A673 (cell line): Measurements from ENCODE around the gene NHERF2. TPM values are rescaled to one million over a fixed set of nuclear protein-coding genes. Genes with fewer than 3 reads are reported as not detected.

Source experiments
- BruUV-seq: library from RNA; stranded (reverse); fragments of 400-500 nt; replicated peaks from 2 replicates; lab custom pipeline; 2021; lab: Mats Ljungman, UMichigan
- CTCF ChIA-PET: fragments of 300-600 bp; sonication (Branson Sonifier 250); formaldehyde crosslinking; loops from one replicate; lab custom pipeline; 2022; ENCODE audit warnings: antibody characterized with exemption; lab: Charles Lee
- POLR2A ChIA-PET: fragments of 300-600 bp; sonication (Branson Sonifier 250); formaldehyde crosslinking; loops from one replicate; lab custom pipeline; 2022; ENCODE audit warnings: antibody characterized with exemption; ENCODE audit not compliant: low non-redundant PET; lab: Charles Lee
- DNase-seq: peaks from one replicate; pipeline ENCODE4 v3.0.0-alpha.2; 2015; ENCODE audit warnings: low spot score
- H3K27ac ChIP-seq: fragments of 200-600 bp; sonication (generic); 2 replicates; pipeline ENCODE4 v1.5.1; 2016; ENCODE audit warnings: mixed run types, low read depth, mild to moderate bottlenecking, mixed read lengths, antibody characterized with exemption, low read length; ENCODE audit not compliant: poor library complexity, severe bottlenecking
- H3K27me3 ChIP-seq: fragments of 200-600 bp; sonication (generic); replicated peaks from 2 replicates; pipeline ENCODE4 v1.6.1; 2017; ENCODE audit warnings: mixed run types, low read depth, mild to moderate bottlenecking, mixed read lengths, antibody characterized with exemption, low read length; ENCODE audit not compliant: insufficient read depth, poor library complexity
- H3K36me3 ChIP-seq: fragments of 200-600 bp; sonication (generic); 2 replicates; pipeline ENCODE4 v1.6.1; 2016; ENCODE audit warnings: mixed run types, mild to moderate bottlenecking, mixed read lengths, antibody characterized with exemption, low read length; ENCODE audit not compliant: insufficient read depth, poor library complexity, severe bottlenecking
- H3K4me1 ChIP-seq: fragments of 200-600 bp; sonication (generic); 2 replicates; pipeline ENCODE4 v1.6.1; 2017; ENCODE audit warnings: mixed run types, mild to moderate bottlenecking, mixed read lengths, antibody characterized with exemption, low read length; ENCODE audit not compliant: insufficient read depth, poor library complexity, severe bottlenecking
- H3K4me3 ChIP-seq: fragments of 200-600 bp; sonication (generic); 2 replicates; pipeline ENCODE4 v1.5.1; 2016; ENCODE audit warnings: low read depth, mixed run types, mild to moderate bottlenecking, mixed read lengths, low read length; ENCODE audit not compliant: poor library complexity, severe bottlenecking
- H3K9me3 ChIP-seq: fragments of 200-600 bp; sonication (generic); 2 replicates; pipeline ENCODE4 v1.6.1; 2016; ENCODE audit warnings: mixed run types, low read depth, mild to moderate bottlenecking, mixed read lengths, antibody characterized with exemption, low read length; ENCODE audit not compliant: poor library complexity, severe bottlenecking
- EZH2 ChIP-seq: fragments of 200-600 bp; sonication (generic); IDR thresholded peaks from 2 replicates; pipeline ENCODE4 v1.6.1; 2017; ENCODE audit warnings: borderline replicate concordance, low read depth, mild to moderate bottlenecking, mixed read lengths, antibody characterized with exemption, low read length; ENCODE audit not compliant: poor library complexity, severe bottlenecking
- intact Hi-C: fragments of 100-400 bp; cut with micrococcal nuclease; formaldehyde crosslinking; loops from one replicate; pipeline ENCODE4 v1.10.0; 2022; ENCODE audit not compliant: unreplicated experiment
- total RNA-seq: library from RNA; stranded (reverse); gene quantifications from 2 replicates; pipeline ENCODE4 v1.2.3, GENCODE V29; 2021
- TF ChIP-seq, protein P1 (sequence below): fragments of 300-800, 200-600 bp; sonication (generic); conservative IDR thresholded peaks from 2 replicates; pipeline ENCODE4 v1.5.1; 2017; ENCODE audit warnings: low read depth, mild to moderate bottlenecking, antibody characterized with exemption, low read length, moderate library complexity, mixed read lengths

The NHERF2 gene
- total RNA-seq, 1 experiment from 2014 or later, result 19.5 TPM

DNA sequence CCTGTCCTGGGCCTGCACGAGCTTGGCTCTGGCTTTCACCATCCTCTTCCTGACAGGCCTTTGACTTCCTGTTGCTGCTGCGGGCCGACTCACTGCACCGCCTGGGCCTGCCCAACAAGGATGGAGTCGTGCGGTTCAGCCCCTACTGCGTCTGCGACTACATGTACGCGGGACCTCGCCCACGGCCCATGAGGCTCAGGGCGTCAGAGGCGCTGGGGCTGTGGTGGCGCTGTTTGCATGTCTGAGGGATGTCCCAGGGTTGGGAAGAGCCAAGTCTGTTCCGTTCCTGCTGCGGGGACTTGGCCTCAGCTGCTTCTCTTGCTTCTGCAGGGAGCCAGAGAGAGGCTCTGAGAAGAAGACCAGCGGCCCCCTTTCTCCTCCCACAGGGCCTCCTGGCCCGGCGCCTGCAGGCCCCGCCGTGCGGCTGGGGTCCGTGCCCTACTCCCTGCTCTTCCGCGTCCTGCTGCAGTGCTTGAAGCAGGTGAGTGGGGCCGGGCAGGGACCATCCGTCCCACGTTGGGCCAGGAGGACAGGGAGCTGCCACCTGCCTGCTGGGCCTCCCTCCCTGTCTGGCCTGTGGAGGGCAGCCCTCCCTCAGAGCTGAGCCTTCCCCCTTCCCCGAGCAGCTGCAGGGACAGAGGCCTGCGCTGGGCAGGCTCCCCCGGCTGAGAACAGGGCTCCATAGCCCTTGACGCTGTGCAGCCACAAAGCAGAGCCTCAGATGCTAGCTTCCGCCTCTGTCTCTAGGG, 44.9 kb downstream of the NHERF2 start:
- Histone ChIP-seq H3K36me3 (no peaks in the 10 kb centered on the region), H3K27me3 (no peaks in the 10 kb centered on the region), H3K4me1 (no peaks in the 10 kb centered on the region), H3K27ac (no peak overlapping the region), H3K4me3 (no peak overlapping the region), H3K9me3 (no peaks in the 10 kb centered on the region)
- BruUV-seq, result no TSS peak
- DNase-seq, result no peak
- CTCF ChIA-PET, result no interaction called here
- no peak for TF ChIP-seq EZH2
- TF ChIP-seq, protein P1, sequence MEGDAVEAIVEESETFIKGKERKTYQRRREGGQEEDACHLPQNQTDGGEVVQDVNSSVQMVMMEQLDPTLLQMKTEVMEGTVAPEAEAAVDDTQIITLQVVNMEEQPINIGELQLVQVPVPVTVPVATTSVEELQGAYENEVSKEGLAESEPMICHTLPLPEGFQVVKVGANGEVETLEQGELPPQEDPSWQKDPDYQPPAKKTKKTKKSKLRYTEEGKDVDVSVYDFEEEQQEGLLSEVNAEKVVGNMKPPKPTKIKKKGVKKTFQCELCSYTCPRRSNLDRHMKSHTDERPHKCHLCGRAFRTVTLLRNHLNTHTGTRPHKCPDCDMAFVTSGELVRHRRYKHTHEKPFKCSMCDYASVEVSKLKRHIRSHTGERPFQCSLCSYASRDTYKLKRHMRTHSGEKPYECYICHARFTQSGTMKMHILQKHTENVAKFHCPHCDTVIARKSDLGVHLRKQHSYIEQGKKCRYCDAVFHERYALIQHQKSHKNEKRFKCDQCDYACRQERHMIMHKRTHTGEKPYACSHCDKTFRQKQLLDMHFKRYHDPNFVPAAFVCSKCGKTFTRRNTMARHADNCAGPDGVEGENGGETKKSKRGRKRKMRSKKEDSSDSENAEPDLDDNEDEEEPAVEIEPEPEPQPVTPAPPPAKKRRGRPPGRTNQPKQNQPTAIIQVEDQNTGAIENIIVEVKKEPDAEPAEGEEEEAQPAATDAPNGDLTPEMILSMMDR, result no peak
- intact Hi-C loops, result no loop called here
- POLR2A ChIA-PET, result no interaction called here

DNA sequence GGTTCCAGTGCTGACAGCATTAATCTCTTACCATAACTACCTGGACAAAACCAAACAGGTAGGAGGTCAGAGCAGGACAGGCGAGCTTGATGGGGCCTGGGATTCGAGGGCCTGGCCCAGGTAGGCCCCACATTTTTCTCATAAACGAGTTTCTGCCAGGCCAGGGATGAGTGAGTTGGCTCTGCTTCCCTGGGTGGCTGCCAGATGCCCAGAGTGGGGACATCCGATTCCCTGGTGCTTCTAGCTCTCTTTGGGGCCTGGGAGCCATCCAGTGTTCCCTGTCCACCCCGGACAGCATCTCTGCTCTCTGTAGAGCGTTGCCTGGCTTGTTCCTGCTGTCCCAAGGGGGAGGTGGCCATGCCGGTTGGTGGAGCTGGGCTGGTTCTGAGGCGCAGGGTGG, 46.2 kb downstream of the NHERF2 start:
- no peak overlapping the region for H3K27ac ChIP-seq
- no peak for DNase-seq
- no peak overlapping the region for H3K4me3 ChIP-seq
- no peaks in the 10 kb centered on the region for H3K36me3 ChIP-seq
- H3K27me3 ChIP-seq, result no peaks in the 10 kb centered on the region
- intact Hi-C loops, result no loop called here
- no peaks in the 10 kb centered on the region for H3K4me1 ChIP-seq
- no peaks in the 10 kb centered on the region for H3K9me3 ChIP-seq
- ChIA-PET POLR2A (no interaction called here), CTCF (no interaction called here)
- no peak for TF ChIP-seq EZH2
- TF ChIP-seq, protein P1, result no peak
- BruUV-seq, result no TSS peak

DNA sequence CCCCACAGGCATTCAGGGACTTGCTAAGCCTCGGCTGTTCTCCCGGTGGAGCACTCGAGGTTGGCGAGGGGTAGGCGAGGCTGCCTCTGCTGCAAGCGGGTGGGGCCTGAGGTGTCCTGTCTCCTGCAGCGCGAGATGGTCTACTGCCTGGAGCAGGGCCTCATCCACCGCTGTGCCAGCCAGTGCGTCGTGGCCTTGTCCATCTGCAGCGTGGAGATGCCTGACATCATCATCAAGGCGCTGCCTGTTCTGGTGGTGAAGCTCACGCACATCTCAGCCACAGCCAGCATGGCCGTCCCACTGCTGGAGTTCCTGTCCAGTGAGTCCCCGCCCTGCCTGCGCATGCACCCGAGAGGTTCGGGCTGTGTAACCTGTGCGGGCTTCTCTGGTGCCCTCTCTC, 47.4 kb downstream of the NHERF2 start:
- no peak for DNase-seq
- Histone ChIP-seq H3K27ac (no peak overlapping the region), H3K4me3 (no peak overlapping the region), H3K9me3 (no peaks in the 10 kb centered on the region), H3K4me1 (no peaks in the 10 kb centered on the region), H3K36me3 (no peaks in the 10 kb centered on the region), H3K27me3 (no peaks in the 10 kb centered on the region)
- TF ChIP-seq, protein P1, result no peak
- TF ChIP-seq EZH2, result no peak
- intact Hi-C loops, result no loop called here
- BruUV-seq, result no TSS peak
- POLR2A ChIA-PET, result no interaction called here
- CTCF ChIA-PET, result no interaction called here
